Right hindlimb (tissue), 1 donor: ENCODE measurements around the gene RNASEH2A.
A peak's percentile ranks its signal among the peaks of the same experiment; 100 is the strongest.

Source experiments
- DNase-seq: peaks from one replicate; pipeline ENCODE4 v3.0.0-alpha.2; 2018

Gene RNASEH2A

GRCh38 chr19:12806242-12807081, at the start of gene RNASEH2A:
Gene RNASEH2A, plus strand, starts transcription at chr19:12806584. Its CDS starts 90 bp downstream, at chr19:12806674.
- peak; percentile 93 for DNase-seq

- DNase-seq: peak; percentile 83
Measured at GRCh38 chr19:12757544-12758274, 48.7 kb upstream of the RNASEH2A start.

GRCh38 chr19:12759686-12760085, 46.7 kb upstream of the RNASEH2A start:
- no peak for DNase-seq

- DNase-seq: no peak
Measured at GRCh38 chr19:12763100-12763499, 43.3 kb upstream of the RNASEH2A start.

- no peak for DNase-seq
Measured at GRCh38 chr19:12764698-12765097, 41.7 kb upstream of the RNASEH2A start.

GRCh38 chr19:12766051-12766521, 40.3 kb upstream of the RNASEH2A start:
- peak; percentile 88 for DNase-seq

GRCh38 chr19:12767150-12767549, 39.2 kb upstream of the RNASEH2A start:
- DNase-seq: no peak

GRCh38 chr19:12767666-12768065, 38.7 kb upstream of the RNASEH2A start:
- DNase-seq: no peak

GRCh38 chr19:12769689-12770088, 36.7 kb upstream of the RNASEH2A start:
- DNase-seq: peak; percentile 69

- no peak for DNase-seq
Measured at GRCh38 chr19:12770922-12771321, 35.5 kb upstream of the RNASEH2A start.

- DNase-seq: no peak
Measured at GRCh38 chr19:12772323-12772722, 34.1 kb upstream of the RNASEH2A start.

GRCh38 chr19:12773571-12773970, 32.8 kb upstream of the RNASEH2A start:
- DNase-seq: no peak

GRCh38 chr19:12774588-12775555, 31.5 kb upstream of the RNASEH2A start, which contains the start of gene HOOK2:
Gene HOOK2, minus strand, starts transcription at chr19:12775552. Its CDS starts 103 bp downstream, at chr19:12775449.
- no peak for DNase-seq

GRCh38 chr19:12777217-12778016, 29.0 kb upstream of the RNASEH2A start:
- peak; percentile 90 for DNase-seq

GRCh38 chr19:12778017-12778904, 28.1 kb upstream of the RNASEH2A start:
- peak; percentile 90 for DNase-seq

- DNase-seq: no peak
Measured at GRCh38 chr19:12778905-12779161, 27.6 kb upstream of the RNASEH2A start.

- peak; percentile 94 for DNase-seq
Measured at GRCh38 chr19:12779162-12779993, 27.0 kb upstream of the RNASEH2A start.

GRCh38 chr19:12782174-12782423, 24.3 kb upstream of the RNASEH2A start:
- peak; percentile 53 for DNase-seq

- DNase-seq: peak; percentile 91
Measured at GRCh38 chr19:12782424-12783290, 23.7 kb upstream of the RNASEH2A start.
